ENCODE data around the gene NEFH.

DNA sequence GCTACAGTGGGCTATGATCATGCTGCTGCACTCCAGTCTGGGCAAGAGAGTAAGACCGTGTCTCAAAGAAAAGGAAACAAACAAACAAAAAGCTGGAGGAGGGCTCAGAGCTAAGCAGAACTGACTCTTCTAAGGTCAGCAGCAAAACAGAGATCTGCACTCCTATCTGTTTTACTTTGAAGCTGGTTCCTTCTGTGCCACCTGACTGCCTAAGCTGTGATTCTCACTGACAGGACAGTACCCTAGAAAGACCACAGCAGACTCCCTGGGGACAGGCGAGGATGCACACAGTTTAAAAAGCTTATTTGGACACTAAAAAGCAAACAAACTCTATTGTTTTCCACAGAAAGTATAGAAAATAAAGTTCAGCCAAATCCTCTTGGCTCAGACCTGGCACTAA, 30.5 kb downstream of the NEFH start:
- TF ChIP-seq SP1 (IDR thresholded peaks at IDR 0.05) (no peak), FOXK2 (IDR thresholded peaks at IDR 0.05) (no peak), FOXM1 (IDR thresholded peaks at IDR 0.05; ENCODE audit: borderline replicate concordance) (no peak), HDGF (IDR thresholded peaks at IDR 0.05; ENCODE audit: borderline replicate concordance) (no peak), CTBP1 (IDR thresholded peaks at IDR 0.05; ENCODE audit: borderline replicate concordance) (no peak), ARNT (IDR thresholded peaks at IDR 0.05) (no peak), SUZ12 (IDR thresholded peaks at IDR 0.05) (no peak), ELF4 (IDR thresholded peaks at IDR 0.05) (no peak)

All from HEK293T (cell line).